Smooth muscle cell (in vitro differentiated cells): ENCODE measurements around the gene DLG5. TPM values are rescaled to one million over a fixed set of nuclear protein-coding genes. Genes with fewer than 3 reads are reported as not detected.
A peak's percentile ranks its signal among the peaks of the same experiment; 100 is the strongest.

Experiments used
- DNase-seq: peaks from one replicate; lab custom pipeline; 2025; ENCODE audit not compliant: unreplicated experiment; lab: John Stamatoyannopoulos, UW
- H2AFZ ChIP-seq: fragments of 200-600 bp; sonication (generic); 2 replicates; pipeline ENCODE4 v1.6.0; 2016; ENCODE audit warnings: antibody characterized with exemption, low read depth, mild to moderate bottlenecking
- H3F3A ChIP-seq: fragments of 200-600 bp; sonication (generic); 2 replicates; pipeline ENCODE4 v1.6.0; 2017; ENCODE audit warnings: antibody characterized with exemption, low read depth
- H3K27ac ChIP-seq: fragments of 200-600 bp; sonication (generic); 2 replicates; pipeline ENCODE4 v1.5.1; 2016; ENCODE audit warnings: low read depth, mild to moderate bottlenecking
- H3K27me3 ChIP-seq: fragments of 200-600 bp; sonication (generic); 2 replicates; pipeline ENCODE4 v1.6.1; 2016; ENCODE audit warnings: low read depth, mild to moderate bottlenecking
- H3K36me3 ChIP-seq: fragments of 200-600 bp; sonication (generic); 2 replicates; pipeline ENCODE4 v1.5.1; 2016; ENCODE audit warnings: low read depth
- H3K4me1 ChIP-seq: fragments of 200-600 bp; sonication (generic); 2 replicates; pipeline ENCODE4 v1.5.1; 2016; ENCODE audit warnings: low read depth
- H3K4me2 ChIP-seq: fragments of 200-600 bp; sonication (generic); 2 replicates; pipeline ENCODE4 v1.6.0; 2016; ENCODE audit warnings: mild to moderate bottlenecking
- H3K4me3 ChIP-seq: fragments of 200-600 bp; sonication (generic); 2 replicates; pipeline ENCODE4 v1.5.1; 2016; ENCODE audit warnings: mild to moderate bottlenecking
- H3K79me2 ChIP-seq: fragments of 200-600 bp; sonication (generic); 2 replicates; pipeline ENCODE4 v1.6.0; 2016; ENCODE audit warnings: low read depth, mild to moderate bottlenecking
- H3K9ac ChIP-seq: fragments of 200-600 bp; sonication (generic); 2 replicates; pipeline ENCODE4 v1.6.0; 2016; ENCODE audit warnings: low read depth
- H3K9me3 ChIP-seq: fragments of 200-600 bp; sonication (generic); replicated peaks from 2 replicates; pipeline ENCODE4 v1.5.1; 2016; ENCODE audit warnings: low read depth
- H4K20me1 ChIP-seq: fragments of 200-600 bp; sonication (generic); 2 replicates; pipeline ENCODE4 v1.6.0; 2016; ENCODE audit warnings: low read depth
- CTCF ChIP-seq: fragments of 200-600 bp; sonication (generic); IDR thresholded peaks from 2 replicates; pipeline ENCODE4 v1.5.1; 2017; ENCODE audit warnings: borderline replicate concordance, mild to moderate bottlenecking, antibody characterized with exemption; ENCODE audit not compliant: insufficient read depth, poor library complexity, severe bottlenecking
- WGBS: methylation state at CpG from one replicate; pipeline ENCODE4 v1.1.7; 2016; ENCODE audit warnings: low lambda C conversion rate; 5-methylcytosine and 5-hydroxymethylcytosine counted together
- polyA plus RNA-seq: library from polyadenylated mRNA; unstranded; fragments of >200 nt; fragmentation: Nextera tagmentation; extraction: Ambion mirVana; gene quantifications from 2 replicates; pipeline ENCODE4 v1.2.1, GENCODE V29; 2016
- total RNA-seq: library from RNA; depleted of rRNA; stranded (reverse); fragments of >200 nt; gene quantifications from 2 replicates; pipeline ENCODE4 v1.2.3, GENCODE V29; 2014

Gene DLG5
- total and polyA plus RNA-seq, 2 experiments from 2014 or later = 11.3 to 21.8 TPM

GRCh38 chr10:77904100-77904840, 22.3 kb downstream of the DLG5 start:
- H3K27me3 ChIP-seq = no peaks in the 10 kb centered on the region
- no peak overlapping the region for H3K27ac ChIP-seq
- no peak for TF ChIP-seq CTCF
- H3K9ac ChIP-seq = no peak overlapping the region
- no peak overlapping the region for H2AFZ ChIP-seq
- no peak for DNase-seq
- H3K4me2 ChIP-seq = no peak overlapping the region
- no peaks in the 10 kb centered on the region for H3K9me3 ChIP-seq
- H3K36me3 ChIP-seq = no peaks in the 10 kb centered on the region
- H3F3A ChIP-seq = no peaks in the 10 kb centered on the region
- no peak overlapping the region for H3K4me3 ChIP-seq
- peaks cover 85% of the 10 kb centered on the region for H3K79me2 ChIP-seq
- H4K20me1 ChIP-seq = peaks cover 97% of the 10 kb centered on the region
- H3K4me1 ChIP-seq = no peaks in the 10 kb centered on the region
- 90% methylated on average over 8 of the region's 8 CpGs for WGBS

- no peaks in the 10 kb centered on the region for H3K9me3 ChIP-seq
- no peaks in the 10 kb centered on the region for H3K36me3 ChIP-seq
- H3K27ac ChIP-seq = no peak overlapping the region
- H2AFZ ChIP-seq = no peak overlapping the region
- DNase-seq = no peak
- no peak for TF ChIP-seq CTCF
- peaks cover 97% of the 10 kb centered on the region for H4K20me1 ChIP-seq
- peaks cover 81% of the 10 kb centered on the region for H3K79me2 ChIP-seq
- 84% methylated on average over 5 of the region's 5 CpGs for WGBS
- no peak overlapping the region for H3K4me2 ChIP-seq
- no peaks in the 10 kb centered on the region for H3F3A ChIP-seq
- no peaks in the 10 kb centered on the region for H3K27me3 ChIP-seq
- H3K4me1 ChIP-seq = no peaks in the 10 kb centered on the region
- no peak overlapping the region for H3K4me3 ChIP-seq
- no peak overlapping the region for H3K9ac ChIP-seq
Observed at GRCh38 chr10:77902159-77902558, 24.4 kb downstream of the DLG5 start.

DNA sequence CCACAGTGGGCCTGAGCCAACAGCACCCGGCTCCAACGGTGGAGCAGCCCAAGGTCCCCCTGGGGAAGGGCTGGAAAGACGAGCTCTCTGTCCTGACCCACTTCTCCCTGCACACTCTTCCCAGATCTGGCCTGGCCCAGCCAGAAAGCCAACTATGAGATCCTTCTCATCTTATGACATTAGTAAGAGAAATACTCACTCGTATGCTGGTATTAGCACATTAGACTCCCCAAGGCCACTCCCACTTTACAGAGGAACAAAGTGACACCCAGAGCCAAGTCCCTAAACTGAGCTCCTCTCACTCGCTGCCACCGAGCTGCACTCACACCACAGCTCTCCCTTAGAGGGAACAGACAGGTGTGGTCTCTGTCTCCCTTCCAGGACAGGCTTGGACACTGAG, 24.8 kb downstream of the DLG5 start:
- Histone ChIP-seq H3K36me3 (no peaks in the 10 kb centered on the region), H2AFZ (no peak overlapping the region), H3K9ac (no peak overlapping the region), H3K4me3 (no peak overlapping the region), H3K27me3 (no peaks in the 10 kb centered on the region), H3F3A (no peaks in the 10 kb centered on the region), H3K4me2 (no peak overlapping the region), H4K20me1 (peaks cover 97% of the 10 kb centered on the region), H3K4me1 (no peaks in the 10 kb centered on the region), H3K79me2 (peaks cover 81% of the 10 kb centered on the region), H3K9me3 (no peaks in the 10 kb centered on the region), H3K27ac (no peak overlapping the region)
- no peak for DNase-seq
- 92% methylated on average over 6 of the region's 6 CpGs for WGBS
- no peak for TF ChIP-seq CTCF

DNA sequence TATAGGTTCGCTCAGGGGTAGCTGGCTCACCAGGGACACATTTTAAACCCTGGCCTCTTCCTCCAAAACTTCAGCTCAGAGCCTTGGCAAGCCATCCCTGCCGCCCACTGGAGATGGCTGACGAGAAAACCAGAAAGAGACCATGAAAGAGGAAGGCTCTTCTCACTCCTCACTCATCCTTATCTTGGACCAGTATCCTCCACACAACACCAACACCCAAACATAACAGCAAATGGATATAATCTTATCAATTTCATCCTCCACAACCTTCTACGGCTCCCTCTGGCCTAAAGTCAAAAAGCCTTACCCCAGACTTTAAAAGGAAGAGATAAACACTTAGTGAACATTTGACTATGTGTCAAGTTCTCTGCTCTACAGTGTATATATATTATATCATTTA, 26.9 kb downstream of the DLG5 start:
- WGBS = 70% methylated on average over 4 of the region's 4 CpGs

More for the DNA sequence above, 26.9 kb downstream of the DLG5 start:
- H3K27ac ChIP-seq = no peak overlapping the region
- H3K4me1 ChIP-seq = no peaks in the 10 kb centered on the region
- H3F3A ChIP-seq = no peaks in the 10 kb centered on the region
- H3K36me3 ChIP-seq = no peaks in the 10 kb centered on the region
- no peaks in the 10 kb centered on the region for H3K9me3 ChIP-seq
- H3K4me3 ChIP-seq = no peak overlapping the region
- peak overlapping the region; percentile 21 for H3K4me2 ChIP-seq
- H4K20me1 ChIP-seq = peaks cover 97% of the 10 kb centered on the region
- peaks cover 88% of the 10 kb centered on the region for H3K79me2 ChIP-seq
- no peak overlapping the region for H2AFZ ChIP-seq
- H3K27me3 ChIP-seq = no peaks in the 10 kb centered on the region
- no peak overlapping the region for H3K9ac ChIP-seq
- TF ChIP-seq CTCF = no peak
- DNase-seq = no peak
